Right kidney (tissue), 9 donors: ENCODE measurements around the gene HIPK1.

ENCODE experiments used
- DNase-seq: peaks from one replicate; pipeline ENCODE4 v3.0.0-alpha.2; 2016
- long read RNA-seq, 8 donors: transcript quantifications; one replicate each; lab custom pipeline, GENCODE V29; 2026

The HIPK1 gene
- long read RNA-seq, donor 1, partial matches to known transcripts: 16 of 17 reads
- long read RNA-seq, donor 1, other reads (novel, unspliced or antisense): 0 of 17 reads
- long read RNA-seq, donor 2: 0 reads
- long read RNA-seq, donor 3, partial matches to known transcripts: 13 of 14 reads
- long read RNA-seq, donor 3, other reads (novel, unspliced or antisense): 0 of 14 reads
- long read RNA-seq, donor 4, full-length matches to known transcripts: 1 of 6 reads
- long read RNA-seq, donor 4, partial matches to known transcripts: 5 of 6 reads
- long read RNA-seq, donor 4, other reads (novel, unspliced or antisense): 0 of 6 reads
- long read RNA-seq, donor 5: 0 reads
- long read RNA-seq, donor 6, full-length matches to known transcripts: 1 of 14 reads
- long read RNA-seq, donor 6, partial matches to known transcripts: 13 of 14 reads
- long read RNA-seq, donor 6, other reads (novel, unspliced or antisense): 0 of 14 reads
- long read RNA-seq, donor 7, partial matches to known transcripts: 14 of 14 reads
- long read RNA-seq, donor 7, other reads (novel, unspliced or antisense): 0 of 14 reads
- long read RNA-seq, donor 8, partial matches to known transcripts: 7 of 7 reads
- long read RNA-seq, donor 8, other reads (novel, unspliced or antisense): 0 of 7 reads

DNA sequence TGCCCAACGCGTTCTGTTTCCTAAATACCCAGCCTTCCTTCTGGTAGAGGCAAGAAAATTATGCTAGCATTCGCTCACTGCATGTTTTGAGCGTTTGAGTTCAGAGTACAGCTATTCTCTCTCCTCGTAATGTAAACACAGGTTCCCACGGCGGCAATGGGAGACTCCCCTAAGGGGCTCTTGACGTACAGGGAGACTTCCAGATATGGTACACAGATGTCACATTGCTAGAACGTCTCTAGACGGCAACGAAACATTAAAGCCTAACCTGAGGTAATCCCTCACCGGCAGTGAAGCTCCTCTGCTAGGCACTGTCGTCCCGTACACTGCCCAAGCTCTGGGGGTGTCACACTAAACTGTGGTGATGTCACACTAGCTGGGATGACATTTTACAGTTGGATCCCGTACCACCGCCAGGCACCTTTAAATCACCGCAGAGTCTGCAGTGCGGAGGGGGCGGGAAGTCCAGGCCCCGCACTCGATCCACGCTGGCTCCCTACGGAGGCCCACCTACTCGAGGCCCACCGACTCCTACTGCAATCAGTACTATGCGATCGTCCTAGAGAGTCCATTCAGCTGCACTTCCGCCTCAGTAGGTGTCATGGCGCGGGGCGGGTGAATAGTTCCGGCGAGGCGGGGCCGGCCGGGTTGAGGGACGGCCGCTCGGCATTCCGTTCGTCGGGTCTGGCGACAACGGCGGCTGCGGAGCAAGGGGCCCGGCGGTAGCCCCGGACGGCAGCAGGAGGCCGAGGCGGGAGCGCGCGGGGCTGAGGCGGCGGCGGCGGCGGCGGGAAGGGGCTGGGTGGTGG is at the start of gene HIPK1:
HIPK1 (plus strand) TSS at position 384 of the 809 bp plus-strand sequence.
- peak; percentile 95 for DNase-seq

DNA sequence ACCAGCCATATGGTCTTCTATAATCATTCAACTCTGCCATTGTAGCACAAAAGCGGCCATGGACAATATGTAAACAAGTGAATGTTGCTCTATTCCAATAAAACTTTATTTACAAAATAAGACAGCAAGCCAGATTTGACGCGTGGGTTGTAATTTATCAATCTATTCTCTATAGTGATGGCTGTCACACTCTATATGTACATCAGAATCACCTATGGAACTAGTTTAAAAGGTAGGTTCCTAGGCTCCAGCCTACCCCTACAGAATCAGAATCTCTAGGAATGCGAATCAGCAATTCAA is 49.4 kb upstream of the HIPK1 start:
- no peak for DNase-seq

DNA sequence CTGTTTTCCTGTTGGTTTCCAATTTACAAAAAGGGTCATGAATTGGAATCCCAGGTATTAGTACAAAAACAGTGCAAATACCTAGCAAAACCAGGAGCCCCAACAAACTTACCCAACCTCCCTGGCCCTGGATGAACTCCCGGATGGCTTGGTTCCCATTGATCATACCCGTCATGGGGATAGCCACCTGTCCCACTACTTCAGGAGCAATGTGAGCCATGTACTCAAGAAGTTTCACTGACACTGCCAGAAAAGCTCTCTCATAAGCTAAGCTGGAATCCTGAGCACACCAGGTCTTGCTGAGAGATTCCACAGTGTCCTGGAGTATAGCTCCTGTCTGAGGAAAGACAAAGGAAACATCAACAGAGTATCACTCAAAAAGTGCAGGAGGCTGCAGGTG is 47.5 kb upstream of the HIPK1 start:
- DNase-seq: no peak

DNA sequence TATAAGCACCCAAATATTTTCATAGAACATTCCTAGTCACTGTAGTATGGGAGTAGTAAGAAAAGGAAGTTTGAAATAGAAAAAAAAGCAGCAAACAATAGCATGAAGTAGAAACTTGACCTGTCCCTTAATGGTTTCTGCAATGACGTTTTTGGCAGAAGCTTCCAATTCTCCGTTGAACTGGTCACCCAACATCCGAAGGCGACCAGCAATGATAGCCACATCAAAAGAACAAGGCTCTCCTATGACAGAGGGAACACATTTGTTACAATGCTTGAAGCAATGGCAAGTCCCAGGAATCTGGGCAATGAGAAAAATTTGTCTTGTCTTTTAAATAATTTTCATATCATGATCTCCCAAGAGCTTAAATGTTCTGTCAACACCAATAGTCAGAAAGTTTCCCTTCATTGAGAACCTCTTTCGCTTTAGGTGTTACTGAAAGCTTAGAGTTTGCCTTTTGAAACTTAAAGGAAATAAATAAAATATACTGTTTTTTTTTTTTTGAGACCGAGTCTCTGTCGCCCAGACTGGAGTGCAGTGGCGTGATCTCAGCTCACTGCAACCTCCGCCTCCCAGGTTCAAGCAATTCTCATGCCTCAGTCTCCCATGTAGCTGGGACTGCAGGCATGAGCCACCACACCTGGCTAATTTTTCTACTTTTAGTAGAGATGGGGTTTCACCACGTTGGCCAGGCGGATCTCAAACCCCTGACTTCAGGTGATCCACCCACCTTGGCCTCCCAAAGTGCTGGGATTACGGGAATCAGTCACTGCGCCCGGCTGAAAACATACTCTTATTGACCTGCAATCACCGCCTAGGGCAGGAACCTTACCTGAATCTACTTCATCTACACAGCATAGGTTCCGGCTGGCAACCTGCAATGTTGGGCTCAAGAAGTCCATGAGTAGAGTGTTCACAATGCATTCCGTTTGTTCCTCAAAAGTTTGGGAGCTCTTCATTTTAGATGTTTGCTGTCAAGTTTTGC is 42.4 kb upstream of the HIPK1 start:
- DNase-seq: no peak

DNA sequence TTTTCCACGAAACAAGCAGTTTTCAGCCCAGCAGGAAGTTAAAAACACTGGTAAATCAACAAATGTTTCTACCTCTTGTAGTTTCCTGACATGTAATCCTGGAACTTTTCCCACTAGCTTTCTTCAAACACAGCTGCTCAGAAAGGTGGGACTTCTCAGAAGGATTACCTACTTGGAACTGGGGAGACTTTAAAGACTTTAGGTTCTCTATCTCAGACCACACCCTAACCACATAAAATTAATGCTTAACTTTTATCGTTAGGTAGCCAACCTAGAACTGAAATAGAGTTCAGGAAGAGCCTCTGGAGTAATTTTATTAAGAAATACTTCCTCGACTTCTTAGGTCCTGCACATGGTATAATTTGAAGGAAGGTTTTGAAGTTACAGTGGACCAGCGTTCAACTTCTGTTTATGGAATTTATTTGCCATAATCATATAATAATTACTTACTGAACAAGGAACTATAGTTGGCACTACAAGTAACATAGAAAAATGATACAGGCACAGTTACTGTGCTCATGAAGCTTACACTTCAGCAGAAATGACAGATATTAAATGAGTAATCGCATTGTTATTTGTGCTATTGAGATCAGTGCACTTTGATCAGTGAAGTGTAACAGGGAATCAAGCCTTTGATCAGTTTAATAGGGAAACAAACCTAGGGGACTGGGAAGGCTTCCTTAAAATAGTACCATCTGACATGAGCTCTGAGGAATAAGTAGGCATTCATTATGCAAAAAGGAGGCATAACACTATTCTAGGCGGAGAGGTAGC is 41.5 kb upstream of the HIPK1 start, which contains the start of gene BCL2L15:
BCL2L15 (minus strand) TSS at position 180 of the 774 bp plus-strand sequence. CDS start 206 bp downstream, outside the sequence.
- no peak for DNase-seq

DNA sequence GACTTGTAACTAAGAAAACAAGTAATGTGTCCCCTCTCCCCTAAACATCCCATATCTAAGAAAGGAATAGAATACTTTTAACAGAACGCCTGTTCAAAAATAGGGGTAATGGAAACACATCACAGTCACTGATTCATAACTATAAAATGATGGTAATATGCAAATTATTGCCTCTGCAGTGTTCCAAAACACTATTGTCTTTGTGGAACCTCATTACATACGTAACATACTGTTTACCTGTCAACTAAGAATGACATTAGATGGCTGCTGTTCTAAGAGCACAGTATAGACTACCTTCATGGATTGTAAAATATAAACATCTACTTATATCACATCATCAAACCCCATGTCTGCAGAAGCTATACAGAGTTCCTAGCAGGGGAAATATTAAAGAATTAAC is 38.3 kb upstream of the HIPK1 start:
- no peak for DNase-seq

DNA sequence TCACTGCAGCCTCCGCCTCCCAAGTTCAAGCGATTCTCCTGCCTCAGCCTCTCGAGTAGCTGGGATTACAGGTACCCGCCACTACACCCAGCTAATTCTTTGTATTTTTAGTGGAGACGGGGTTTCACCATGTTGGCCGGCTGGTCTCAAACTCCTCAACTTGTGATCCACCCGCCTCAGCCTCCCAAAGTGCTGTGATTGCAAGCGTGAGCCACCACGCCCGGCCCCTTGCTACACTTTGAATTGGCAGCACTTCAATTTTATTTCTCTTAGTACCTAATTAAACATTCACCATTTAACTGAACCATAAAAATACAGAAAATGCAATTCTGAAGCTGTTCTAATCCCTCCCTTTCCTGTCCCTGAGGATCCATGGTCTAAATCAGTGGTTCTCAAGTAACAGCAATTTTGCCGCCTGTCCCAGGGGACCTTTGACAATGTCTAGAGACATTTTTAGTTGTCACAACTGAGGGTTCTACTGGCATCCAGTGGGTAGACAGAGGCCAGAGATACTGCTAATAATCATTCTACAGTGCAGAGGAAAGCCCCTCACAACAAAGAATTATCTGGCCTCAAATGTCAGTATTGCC is 37.4 kb upstream of the HIPK1 start:
- DNase-seq: no peak

DNA sequence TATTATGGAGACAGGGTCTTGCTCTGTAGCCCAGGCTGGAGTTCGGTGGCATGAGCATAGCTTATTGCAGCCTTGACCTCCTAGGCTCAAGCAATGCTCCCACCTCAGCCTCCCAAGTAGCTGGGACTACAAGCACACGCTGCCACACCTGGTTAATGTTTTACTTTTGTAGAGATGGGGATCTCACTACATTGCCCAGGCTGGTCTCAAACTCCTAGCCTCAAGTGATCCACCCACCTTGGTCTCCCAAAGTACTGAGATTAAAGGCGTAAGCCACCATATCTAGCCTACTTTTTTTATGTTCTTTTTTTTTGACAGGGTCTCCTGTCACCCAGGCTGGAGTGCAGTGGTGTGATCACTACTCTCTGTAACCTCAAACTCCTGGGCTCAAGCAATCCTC is 35.9 kb upstream of the HIPK1 start:
- DNase-seq: no peak

DNA sequence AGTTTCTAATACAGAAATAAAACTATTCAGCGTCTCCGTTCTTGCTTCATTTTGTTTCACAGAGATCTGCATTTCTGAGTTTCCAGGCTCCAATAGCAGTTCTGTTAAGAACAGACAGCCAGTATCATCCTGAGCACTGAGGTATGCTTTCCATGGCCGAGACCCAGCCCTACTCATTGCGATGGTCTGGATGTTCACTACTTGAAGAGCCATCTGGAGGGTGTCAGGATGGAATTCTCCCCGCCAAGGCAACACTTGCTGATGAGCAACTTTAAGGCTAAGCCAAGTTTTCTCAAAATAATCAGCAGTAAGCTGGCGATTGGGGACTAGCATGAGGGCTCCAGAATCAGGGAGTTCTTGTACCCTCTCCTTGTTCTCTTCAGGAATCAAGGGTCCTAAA is 34.0 kb upstream of the HIPK1 start:
- no peak for DNase-seq

DNA sequence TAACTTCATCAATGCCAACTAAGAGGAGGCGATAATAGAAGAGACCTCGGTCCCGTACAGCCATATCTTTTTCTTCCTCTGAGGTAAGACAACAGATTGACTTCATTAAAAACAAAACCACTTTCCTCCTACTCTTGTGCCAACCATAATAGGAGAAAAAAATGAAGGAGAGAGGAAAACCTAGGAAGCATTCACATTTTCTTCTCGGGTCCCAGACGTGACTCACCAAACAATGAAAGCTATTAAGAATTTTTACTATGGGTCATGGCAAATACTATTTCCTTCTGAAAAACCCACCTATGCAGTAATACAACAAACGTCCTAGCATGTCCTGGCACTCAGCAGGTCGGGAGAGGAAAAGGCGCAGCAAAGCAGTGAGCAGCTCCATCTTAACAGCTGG is 33.2 kb upstream of the HIPK1 start:
- no peak for DNase-seq

DNA sequence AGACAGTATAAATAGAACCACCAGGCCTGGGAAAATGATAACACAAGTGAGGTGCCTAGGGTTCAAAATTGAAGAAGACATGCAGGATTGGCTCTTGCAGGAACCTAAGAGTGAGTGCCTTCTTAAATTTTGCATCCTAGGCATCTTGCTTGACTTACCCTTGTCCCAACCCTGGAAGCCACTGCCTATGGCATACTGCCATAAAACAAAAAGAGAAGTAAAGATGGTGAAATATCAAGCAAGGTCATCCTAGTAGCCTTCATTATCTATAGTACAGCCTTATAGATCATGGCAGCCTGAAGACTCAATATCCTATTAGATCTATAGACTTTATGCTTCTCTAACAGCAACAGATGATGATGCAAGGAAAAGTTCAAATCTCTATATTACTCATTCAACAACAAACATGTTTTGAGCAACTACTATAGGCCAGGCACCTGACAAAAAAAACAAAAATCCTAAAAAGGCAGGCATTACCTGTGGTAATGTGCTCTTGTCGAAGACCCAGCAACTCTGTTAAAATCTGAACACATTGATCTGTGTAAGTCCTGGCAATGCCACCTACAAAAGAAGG is 30.8 kb upstream of the HIPK1 start:
- no peak for DNase-seq

DNA sequence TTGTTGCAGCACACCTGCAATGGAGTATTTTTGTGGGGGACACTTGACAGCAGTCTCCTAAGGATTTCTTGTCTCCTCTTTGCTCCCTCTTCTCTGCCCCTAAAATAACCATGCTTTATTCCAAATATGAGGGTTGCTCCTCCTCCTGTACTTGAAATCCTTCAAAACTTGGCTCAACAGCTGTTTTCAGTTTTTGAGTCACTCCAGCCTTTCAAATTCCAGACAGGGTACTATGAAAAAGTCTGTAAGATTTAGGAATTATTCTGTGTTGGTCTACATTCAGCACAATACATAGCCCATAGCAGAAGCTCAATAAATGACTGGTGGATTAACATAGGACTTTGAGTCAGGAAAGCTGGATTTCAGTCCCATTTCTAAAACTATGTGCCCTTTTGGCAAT is 30.0 kb upstream of the HIPK1 start:
- DNase-seq: no peak

DNA sequence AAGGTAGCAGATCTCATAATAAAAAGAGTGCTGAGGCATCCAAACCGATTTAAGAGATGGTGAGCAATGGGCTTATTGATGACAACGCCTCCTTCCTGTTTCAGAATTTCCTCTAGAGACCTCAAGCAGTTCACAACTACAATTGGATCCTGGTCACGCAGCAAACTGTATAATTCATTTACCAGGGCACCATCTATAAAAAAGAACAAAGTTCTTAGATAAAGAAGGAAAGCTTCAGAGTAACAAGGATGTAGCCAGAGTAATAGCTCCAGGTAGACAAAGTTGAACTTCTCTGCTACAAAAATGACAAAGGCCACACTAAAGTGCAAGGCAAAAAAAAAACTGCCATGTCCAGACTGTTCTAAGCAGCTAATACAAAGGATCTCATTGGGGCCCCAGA is 27.9 kb upstream of the HIPK1 start:
- no peak for DNase-seq

DNA sequence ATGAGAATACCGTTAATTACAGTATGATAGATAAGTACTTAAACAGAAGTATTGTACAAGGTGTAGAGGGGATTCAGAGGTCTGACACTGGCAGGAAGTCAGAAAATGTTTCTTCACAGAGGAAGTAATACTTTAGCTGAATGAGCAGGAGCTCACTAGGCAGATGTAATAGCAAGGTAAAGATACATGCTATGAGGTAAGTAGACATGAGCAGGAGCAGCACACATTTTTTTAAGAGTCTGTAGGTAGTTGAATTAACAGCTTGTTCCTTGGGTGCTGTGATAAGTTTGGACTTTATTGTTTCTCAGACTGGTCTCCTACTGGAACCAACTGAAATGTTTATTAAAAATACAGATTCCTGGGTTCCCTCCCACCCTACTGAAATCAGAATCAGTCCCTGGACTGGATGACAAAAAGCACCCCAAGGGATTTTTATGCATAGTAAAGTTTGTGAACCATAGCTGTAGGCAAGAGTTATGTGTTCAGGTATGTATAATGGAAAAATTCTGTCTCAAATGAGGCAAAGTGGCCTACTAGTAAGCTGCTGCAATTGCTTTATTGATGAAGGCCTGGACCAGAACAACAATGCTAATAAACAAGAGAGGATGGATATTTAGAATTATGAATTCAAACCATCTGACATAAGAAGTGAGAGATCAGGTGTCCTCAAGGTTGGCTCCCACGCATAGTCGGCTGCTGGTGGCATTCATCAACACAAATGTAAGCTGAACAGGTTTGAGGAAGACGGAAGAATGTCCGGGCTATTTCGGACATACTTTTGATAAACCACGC is 25.4 kb upstream of the HIPK1 start:
- DNase-seq: peak; percentile 26

DNA sequence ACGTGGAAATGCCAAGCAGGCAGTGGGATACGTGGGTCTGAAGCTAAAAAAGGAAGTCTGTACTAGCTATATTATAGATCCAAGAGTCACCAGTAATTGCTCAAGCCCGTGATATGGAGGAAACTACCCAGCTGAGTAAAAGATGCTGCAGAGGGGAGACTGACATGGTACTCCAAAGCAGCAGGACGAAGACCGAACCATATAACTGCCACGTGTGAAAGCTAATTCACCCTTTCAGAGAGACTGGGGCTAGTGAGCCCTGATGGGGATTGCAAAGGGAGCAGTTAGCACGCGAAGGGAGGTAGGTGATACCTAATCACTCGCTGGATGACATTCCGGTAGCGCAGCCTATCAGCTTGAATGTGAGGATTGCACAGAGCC is 24.8 kb upstream of the HIPK1 start:
- no peak for DNase-seq

DNA sequence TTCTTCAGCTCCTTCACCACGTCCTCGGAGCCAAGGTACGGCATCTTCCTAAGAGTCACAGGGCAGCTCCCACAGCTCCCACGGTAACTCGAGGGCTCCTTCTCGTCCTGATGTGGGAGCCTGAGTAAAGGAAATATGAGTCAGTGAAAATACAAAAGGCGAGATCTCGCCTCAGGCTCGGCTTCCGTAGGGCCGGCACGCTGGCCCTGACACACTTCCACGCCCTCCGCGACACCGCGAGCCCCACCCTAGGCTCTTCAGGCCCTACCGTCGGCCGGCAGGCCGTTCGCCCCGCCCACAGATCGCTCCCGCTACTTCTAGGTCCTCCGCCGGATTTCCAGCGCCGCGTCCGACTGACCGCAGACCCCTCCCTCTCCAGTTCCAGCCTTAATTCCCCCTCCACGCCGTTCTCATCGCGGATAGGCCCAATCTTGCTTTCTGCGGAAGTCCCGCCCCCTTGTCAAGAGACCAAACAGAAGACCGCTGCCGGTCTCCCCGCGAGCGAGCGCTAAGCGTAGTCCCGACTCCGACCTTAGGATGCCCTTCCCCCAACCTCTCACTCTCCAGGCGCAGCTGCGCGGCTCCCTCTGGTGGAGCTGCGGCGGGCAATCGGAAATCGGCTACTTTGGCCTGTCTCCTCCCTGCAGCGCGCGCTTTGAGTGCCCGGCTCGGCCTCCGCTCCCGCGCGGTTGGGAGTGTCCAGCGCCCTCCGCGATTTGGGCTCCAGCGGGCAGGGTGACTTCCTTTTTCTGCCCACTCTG is 24.3 kb upstream of the HIPK1 start, which contains the start of the genes AP4B1 and DCLRE1B:
AP4B1 (minus strand) TSS at position 126 of the 761 bp plus-strand sequence; CDS start at position 44, 82 bp downstream.
DCLRE1B (plus strand) TSS at position 653 of the 761 bp plus-strand sequence. CDS start 261 bp downstream, outside the sequence.
- peak; percentile 90 for DNase-seq

DNA sequence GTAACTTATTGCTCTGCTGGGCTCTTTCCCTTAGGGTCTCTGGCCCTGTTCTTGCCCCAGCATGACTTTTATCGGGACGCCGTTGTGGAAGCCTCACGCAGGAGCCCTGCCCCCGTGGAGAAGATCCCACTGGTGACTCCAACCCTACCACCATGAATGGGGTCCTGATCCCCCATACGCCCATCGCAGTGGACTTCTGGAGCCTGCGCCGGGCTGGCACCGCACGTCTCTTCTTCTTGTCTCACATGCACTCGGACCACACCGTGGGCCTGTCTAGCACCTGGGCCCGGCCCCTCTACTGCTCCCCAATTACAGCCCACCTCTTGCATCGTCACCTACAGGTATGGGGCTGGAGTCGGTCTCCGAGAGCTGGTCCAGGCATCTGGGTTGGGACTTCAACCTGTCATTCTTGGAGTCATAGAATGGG is 23.7 kb upstream of the HIPK1 start:
- no peak for DNase-seq

DNA sequence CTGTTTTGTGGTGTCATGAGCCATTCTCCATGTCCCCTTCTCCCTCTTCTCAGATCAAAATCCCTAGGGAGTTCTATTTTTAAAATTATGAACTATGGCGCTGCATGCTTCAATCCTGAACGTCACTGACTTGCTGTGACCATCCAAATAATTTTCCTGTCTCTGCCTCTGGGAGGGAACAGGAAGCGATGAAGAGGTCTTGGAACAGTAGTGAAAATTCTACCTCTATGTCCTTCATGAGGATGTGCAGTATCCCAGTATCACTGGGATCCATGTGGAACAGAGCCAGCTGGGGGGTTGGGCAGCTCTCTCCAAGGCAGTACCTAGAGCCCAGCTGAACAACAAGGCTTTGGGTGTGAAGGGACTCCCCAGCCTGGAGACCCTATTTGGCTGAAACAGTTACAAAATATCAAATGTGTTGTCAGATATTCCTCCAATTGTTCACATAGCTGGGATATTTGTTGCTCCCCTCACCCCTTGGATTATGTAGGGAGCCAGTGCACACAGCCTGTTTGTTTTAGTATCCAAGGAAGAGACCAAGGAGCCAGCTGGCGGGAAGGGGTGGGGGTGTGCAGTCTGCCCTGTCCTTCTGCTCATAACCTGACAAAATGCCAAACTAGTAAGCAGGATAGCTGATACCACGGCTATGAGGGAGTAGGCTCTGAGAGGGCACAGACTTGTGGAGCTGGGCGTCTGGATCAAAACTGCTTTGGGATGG is 16.4 kb upstream of the HIPK1 start:
- DNase-seq: no peak
